GM21786 (cell line): Measurements from ENCODE around the gene TBC1D20.
"Not testable (repeated sequence)": the region's sequence is repeated elsewhere in the genome, so short reads cannot be mapped to it uniquely, and the experiment has no call there.

ENCODE experiments used
- ATAC-seq: cut with Tn5 transposase; IDR thresholded peaks from one replicate; pipeline ENCODE4 v1.9.1; 2021; ENCODE audit not compliant: unreplicated experiment

The TBC1D20 gene, protein sequence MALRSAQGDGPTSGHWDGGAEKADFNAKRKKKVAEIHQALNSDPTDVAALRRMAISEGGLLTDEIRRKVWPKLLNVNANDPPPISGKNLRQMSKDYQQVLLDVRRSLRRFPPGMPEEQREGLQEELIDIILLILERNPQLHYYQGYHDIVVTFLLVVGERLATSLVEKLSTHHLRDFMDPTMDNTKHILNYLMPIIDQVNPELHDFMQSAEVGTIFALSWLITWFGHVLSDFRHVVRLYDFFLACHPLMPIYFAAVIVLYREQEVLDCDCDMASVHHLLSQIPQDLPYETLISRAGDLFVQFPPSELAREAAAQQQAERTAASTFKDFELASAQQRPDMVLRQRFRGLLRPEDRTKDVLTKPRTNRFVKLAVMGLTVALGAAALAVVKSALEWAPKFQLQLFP

DNA sequence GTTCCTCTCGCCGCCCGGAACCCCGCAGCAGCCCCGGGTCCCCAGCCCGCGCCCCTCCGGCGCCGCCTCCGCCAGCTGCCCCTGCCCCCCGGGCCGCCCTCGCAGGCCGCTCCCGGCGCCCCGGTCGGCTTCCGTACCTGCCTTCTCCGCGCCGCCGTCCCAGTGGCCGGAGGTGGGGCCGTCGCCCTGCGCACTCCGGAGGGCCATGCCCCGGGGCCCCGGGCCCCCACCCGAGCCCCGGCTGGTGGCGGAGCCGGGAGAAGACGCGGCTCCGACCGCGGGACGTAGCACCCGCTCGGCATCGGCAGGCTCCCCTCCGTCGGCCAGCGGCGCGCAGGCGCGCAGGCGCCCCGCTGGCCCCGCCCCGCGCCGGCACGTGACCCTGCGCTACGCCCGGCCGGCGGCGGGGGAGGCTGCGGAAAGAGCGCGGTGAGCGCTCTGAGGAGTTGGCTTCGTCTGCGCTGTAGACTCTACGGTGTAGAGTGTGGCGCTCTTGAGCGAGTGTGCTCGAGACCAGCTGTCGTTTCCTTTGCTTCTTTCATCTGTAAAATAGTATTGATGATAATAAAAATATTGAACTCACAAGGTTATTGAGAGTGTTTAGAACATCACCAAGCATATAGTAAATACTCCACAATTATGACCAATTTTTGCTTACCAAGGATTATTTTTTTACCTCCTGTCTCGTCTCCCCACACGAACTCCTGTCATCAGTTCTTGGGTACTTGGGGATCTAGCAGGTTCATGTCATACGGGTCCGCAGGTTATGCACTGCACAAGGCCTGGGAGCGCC lies at the start of gene TBC1D20:
Gene TBC1D20 (minus strand): TSS at position 335 of the 793 bp plus-strand sequence. CDS start 128 bp downstream, at position 207.
- ATAC-seq: peak; percentile 90

DNA sequence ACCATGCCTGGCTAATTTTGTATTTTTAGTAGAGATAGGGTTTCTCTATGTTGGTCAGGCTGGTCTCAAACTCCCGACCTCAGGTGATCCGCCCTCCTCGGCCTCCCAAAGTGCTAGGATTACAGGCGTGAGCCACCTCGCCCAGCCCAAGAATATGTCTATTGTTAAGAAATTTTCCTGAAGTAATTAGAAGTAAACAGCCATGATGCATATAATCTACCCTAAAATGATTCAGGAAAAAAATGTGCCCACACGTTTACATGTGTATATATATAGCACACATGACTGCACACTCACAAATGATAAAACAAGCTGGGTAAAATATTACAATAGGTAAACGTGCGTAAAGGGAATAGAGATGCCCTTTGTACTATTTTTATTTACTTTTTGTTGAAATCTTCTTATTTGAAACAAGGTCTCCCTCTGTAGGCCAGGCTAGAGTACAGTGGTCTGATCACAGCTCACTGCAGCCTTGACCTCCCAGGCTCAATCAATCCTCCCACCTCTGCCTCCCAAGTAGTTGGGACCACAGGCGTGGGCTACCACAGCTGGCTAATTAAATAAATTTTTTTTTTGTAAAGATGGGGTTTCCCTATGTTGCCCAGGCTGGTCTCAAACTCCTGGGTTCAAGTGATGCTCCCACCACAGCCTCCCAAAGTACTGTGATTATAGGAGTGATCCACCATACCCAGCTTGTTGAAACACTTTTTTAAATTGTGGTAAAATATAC lies 48.2 kb upstream of the TBC1D20 start:
- ATAC-seq: not testable (repeated sequence)

DNA sequence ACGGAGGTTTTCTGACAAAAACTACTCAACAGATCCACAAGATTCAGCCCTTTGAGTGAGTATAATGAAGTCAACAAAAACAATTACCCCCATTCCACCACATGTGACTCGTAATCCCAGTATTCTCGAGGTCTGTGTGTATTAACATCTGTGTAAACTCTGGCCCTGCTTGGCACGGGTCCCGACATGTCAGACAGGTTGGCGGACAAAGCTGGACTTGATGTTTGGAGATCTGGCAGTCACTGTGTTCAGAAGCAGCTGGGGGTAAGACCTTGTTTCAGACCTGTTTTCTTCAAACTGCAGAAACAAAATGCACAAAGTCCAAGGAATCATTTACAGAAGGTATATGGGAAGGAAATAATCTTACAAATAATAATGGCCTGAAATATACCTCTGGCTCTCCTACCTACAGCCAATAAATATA lies 46.0 kb upstream of the TBC1D20 start:
- ATAC-seq: not testable (repeated sequence)

DNA sequence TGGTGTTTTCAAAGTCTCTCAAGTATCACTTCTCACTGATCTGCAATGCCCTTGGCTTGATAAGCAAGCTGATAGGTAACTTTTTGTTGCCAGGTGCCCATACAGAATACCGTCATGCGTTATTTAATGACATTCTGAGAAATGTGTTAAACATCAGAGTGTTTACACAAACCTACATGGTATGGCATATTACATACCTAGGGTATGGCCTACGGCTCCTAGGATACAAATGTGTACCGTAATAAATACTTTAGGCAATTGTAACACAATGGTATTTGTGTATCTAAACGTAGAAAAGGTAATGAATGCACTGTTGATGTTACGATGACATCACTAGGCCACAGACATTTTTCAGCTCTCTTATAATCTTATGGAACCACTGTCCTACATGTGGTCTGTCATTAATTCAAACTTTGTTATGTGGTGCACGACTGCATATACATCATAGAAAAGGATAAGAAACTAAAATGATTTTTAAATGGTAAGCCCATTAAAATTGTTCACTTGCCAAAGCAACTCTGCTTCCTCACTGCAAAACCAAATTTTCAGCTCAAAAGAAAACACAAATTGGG lies 45.5 kb upstream of the TBC1D20 start:
- no peak for ATAC-seq

DNA sequence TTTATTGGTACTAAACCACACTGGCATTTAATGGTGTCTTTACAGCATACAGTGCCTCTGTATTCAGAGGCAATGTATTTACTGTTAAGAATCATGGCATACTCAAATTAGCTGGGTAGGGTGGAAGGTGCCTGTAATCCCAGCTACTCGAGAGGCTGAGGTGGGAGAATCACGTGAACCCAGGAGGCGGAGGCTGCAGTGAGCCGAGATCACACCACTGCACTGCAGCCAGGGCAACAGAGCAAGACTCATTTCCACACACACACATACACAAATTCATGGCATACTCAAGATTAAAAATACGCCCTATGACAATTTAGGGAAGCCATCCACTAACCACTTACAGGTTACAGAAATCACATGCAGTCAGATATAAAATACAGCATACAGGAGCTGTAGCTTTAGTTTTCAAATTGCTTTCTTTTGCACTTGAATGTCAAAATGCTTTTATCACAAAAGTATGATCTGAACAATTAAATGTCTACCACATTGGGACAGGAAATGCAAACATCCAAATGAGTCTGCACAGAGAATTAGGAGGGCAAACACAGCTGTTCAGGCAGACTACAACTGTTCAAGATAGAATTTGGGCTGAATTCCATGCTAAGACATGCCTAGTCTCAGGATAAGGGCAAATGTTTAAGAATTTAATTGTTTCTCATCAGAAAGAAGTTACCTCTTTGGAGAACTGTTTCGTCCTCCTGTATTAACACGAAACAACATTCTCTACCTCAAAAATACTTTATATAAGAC lies 44.8 kb upstream of the TBC1D20 start:
- no peak for ATAC-seq

DNA sequence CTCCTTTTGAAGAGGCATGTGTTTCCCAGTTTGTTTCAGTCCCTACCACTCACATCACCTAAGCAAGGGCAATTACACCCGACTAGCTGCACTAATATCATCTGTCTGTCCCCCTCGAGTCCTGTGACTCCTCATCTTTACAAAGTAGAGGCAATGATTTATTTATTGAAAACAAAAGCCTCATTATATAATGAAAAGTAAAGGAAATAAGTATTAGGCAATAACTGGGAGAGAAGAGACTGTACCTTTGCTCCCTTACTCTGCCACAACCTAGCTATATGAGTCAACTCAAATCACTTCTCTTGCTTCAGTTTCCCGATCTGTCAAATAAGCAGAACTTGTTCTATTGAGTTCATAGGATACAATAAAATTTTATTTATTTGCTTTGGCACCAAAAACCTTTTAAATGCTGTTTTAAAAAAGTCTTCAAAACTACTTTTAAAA lies 42.3 kb upstream of the TBC1D20 start:
- ATAC-seq: no peak

DNA sequence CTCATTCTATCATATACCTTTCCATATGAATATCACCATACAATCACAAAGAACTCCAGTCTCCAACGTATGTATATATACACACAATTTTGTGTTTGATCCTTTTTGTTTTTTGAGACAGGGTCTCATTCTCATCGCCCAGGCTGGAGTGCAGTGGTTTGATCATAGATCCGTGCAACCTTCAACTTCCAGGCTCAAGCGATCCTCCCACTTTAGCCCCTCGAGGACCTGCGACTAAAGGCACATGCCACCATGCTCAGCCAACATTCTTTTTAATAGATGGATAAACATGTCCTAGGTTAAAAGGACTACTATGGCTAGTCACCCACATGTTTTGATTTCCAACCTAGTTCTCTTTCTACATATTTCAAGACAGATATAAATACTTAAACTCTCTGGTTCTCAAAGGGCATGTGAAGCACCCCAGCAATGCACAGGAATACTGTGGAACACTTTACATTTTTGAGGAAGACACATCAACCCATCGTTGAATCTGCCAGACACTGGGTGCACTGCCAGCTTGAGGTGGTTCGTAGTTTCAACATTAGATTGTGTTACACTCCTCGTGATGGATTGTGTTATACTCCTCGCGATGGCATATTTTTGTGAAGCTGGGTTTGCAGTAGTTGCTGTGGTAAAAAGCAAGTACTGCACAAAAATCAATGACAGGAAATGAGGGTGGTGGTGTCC lies 40.9 kb upstream of the TBC1D20 start:
- no peak for ATAC-seq

DNA sequence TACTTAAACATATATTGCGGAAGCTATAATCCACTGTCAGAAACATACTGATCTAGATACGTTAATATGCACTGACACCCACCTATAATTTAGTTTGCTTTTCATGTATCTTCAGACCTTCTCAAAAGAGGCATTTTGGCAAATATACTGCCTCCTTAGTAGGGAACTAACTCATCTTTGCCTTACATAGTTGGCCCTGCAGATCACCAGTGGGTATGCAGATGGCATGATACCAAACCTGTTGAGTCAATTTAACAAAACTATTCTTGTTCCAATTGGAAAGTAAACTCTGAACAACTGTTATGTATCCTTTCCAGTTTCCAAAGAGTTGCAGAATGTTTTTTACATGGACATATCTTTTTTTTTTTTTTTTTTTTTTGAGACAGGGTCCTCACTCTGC lies 35.6 kb upstream of the TBC1D20 start:
- ATAC-seq: no peak

DNA sequence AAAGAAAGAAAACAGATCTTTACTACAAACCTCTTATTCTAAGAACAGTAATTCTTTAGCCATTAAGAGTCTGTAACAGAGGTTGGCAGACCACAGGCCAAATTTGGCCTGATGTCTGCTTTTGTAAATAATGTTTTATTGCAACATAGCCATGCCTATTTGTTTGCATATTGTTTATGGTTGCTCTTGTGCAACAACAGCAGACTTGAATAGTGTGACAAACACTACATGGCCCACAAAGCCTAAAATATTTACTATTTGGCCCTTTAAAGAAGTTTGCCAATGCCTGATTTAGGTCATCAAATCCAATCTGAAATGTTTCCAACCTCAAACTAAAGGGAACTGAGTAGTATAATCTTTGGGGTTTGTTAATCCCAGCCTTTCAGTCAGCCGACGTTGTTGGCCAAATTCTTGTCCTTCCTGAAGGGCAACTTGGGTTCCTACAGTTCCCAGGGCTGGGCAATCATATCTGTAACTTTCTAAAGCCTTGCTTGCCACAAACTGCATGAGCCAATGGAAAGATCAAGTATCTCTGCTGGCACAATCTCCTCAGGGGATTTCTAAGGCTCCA lies 33.9 kb upstream of the TBC1D20 start:
- no peak for ATAC-seq

DNA sequence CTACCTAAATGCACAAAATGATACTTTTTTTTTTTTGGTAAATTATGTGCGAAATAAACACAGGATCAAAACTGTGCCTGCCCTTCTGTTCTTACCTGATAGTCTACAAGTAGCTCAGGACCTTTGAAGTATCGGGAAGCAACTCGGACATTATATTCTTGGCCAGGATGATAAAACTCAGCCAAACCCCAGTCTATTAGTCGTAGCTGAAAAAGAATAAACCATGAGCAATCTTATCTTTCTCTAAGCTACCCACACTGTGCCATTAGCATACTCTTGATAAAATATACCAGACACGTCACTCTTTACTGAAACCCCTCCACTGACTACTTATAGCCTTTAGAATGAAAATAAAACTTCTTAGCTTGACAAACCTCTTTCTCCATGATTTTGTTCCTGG lies 29.8 kb upstream of the TBC1D20 start:
- ATAC-seq: no peak

DNA sequence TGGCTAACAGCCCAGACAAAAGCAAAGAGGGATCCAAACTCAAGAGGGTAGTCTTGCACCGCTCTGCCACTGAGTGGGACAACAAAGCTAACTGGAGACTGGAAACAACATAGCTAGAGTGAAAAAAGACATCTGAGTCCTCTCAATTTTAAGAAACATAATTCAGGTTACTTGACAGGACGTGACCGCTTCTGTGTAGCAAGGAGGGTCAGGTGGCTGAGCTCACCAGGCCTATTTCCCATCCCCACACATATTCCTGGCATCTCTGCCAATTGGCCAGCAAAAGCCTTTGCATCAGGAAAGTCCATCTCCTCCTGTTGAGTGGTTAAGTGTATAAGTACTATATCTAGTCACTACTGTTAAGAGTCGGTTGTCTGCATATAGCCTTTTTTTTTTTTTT lies 25.3 kb upstream of the TBC1D20 start:
- no peak for ATAC-seq

DNA sequence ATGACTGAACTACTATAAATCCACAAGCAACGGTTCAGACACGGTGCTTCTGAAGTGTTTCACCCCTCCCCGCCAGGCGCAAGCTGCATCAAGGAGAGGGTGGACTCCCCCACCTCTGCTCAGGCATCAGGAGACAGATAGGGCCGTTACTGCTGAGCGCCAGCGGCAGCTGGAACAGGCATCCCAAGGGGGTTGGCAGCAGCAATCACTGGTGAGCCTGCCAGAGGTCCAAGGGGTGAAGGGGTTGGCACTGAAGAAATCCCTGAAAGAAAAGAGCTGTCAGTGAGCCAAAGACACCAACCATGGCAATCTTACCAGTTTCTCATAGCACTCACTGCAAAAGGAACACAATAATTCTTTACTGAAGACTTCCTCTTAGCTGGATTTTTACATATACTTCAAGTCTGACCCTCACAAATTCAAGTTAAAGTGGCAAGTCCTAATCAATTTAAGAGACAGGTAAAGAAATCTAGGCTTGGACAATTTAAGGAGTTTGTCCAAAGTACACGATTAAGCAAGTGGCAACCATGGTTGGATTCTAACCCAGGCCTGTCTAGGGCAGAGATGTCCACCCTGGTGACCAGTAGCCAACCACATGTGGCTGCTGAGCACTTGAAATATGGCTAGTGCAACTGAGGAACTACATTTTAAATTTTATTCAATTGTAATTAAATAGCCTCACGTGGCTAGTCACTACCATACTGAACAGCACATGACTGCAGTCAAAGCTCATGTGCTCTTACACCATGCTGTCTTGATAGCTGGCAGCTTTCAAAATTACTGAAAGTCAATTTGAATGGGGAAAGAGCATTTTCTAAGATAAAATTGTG lies 21.7 kb upstream of the TBC1D20 start:
- ATAC-seq: no peak

DNA sequence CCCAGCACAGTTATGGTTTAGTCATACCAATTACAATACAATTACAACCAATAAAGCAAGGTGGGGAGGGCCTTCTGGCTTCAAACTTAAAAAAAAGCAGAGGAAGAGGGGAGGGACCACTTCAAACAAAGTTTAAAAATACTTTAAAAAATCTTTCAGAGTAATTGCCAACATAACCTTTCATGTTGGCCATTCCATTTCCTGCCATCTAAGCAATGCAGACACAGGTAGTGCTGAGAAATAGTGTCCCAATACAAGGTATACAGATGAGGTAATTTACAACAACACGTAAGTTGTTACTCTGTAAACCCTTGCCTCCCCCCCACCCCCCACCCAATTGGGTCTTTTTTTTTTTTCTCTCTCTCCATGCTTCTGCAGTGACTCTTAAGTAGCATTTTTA lies 18.8 kb upstream of the TBC1D20 start:
- ATAC-seq: no peak

DNA sequence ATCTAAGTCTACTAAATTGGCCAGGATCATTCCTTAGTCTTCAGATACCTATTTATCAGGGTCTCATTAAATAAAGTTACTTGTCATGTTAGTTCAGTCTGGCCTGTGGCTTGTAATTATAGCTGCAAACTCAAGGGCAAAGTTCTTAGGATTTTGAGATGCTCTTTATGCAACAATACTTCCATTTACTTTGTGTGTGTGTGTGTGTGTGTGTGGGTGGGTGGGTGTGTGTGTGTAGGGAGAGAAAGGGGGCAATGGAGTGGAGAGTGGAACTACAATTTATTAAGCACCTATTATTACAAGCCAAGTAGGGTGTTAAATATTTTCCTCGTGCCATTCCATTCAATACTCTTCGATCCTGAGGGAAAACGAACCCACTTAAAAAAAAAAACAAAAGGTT lies 17.7 kb upstream of the TBC1D20 start:
- ATAC-seq: no peak

DNA sequence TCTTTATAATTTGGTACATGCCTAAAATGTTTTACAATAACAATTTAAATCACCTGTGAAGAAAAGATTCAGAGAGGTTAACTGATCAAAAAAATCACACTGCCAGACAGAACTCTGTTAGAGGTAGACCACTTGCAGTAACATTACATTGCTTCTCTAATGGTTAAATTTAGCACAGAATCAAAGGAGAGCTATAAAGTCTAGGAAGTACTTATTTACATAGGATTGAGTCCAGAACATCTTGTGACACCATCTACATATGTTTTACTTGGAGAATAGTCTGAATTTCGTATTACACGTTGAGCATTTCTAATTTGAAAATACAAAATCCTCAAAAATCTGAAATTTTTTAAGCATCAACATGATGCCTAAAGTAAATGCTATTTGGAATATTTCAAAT lies 17.2 kb upstream of the TBC1D20 start:
- no peak for ATAC-seq

DNA sequence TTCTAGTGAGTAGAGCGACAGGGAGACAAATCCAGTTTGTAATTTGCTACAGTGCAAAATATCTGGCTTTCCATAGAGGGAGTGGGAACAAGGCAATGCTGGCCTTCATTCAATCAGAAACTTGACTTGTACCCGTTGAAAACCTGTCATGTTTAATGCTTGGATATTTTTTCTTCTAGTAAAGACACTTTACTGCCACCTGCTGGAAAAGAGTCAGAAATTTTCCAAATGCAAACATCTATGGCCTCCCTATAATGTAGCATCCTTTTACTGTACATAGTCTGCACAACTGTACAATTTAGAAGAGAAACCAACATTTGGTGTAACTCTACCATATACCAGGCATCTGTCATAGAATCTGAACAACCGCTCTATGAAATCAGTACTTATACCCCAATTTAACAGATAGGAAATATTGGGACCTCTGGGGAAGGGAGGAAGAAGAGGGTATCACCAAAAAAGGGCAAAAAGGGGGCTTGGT lies 16.7 kb upstream of the TBC1D20 start:
- ATAC-seq: peak; percentile 45

DNA sequence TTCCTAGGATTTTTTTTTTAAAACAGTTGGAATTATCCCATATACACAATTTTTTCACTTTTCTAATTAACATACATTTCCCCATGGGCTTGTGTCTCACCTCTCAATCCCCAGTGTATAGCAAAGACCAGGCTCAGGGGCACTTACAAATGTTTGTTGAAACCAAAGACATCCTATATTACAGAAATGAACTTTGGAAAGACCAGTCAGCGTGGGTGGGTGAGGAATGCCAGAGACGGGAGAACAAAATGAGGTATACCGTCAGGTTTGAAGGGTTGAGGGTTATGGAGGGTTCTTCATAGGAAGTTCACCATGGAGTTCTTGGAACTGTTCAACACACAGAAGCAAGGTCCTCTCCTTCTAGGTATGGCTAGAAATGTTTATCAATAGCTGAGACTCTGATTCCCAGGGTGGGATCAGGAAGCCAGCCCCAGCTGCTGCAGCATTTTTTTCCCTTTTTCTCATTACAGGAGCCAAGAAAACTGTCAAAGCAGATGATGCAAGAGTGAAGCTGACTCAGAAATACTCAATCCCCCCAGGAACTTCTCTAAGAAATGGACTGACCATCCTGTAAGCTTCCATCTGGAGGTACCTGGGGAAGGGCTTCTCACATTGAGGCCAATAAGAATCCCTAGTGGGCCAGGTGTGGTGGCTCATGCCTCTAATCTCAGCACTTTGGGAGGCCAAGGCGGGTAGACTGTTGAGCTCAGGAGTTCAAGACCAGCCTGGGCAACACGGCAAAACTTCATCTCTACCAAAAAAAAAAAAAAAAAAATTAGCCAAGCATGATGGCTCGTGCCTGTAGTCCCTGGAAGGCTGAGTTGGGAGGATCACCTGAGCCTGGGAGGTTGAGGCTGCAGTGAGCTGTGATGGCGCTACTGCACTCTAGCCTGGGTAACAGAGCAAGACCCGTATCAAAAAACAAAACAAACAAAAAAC lies 15.9 kb upstream of the TBC1D20 start:
- no peak for ATAC-seq
